ENCODE results near the gene PDHA1.

- TF ChIP-seq ZNF747 (tag by site-specific recombination; IDR thresholded peaks at IDR 0.05) (no peak), CTCF (tag by site-specific recombination; IDR thresholded peaks at IDR 0.05) (no peak), ZNF623 (tag by site-specific recombination; IDR thresholded peaks at IDR 0.05) (no peak), YY1 (tag by site-specific recombination; IDR thresholded peaks at IDR 0.05) (no peak), PATZ1 (tag by site-specific recombination; IDR thresholded peaks at IDR 0.05) (no peak), ZNF175 (tag by site-specific recombination; IDR thresholded peaks at IDR 0.05) (no peak), ZXDB (tag by site-specific recombination; IDR thresholded peaks at IDR 0.05) (no peak)
Observed at GRCh38 chrX:19354625-19355024, 10.9 kb downstream of the PDHA1 start.

All from HEK293 (cell line).